ENCODE data around the gene PDIA4.

The PDIA4 gene

DNA sequence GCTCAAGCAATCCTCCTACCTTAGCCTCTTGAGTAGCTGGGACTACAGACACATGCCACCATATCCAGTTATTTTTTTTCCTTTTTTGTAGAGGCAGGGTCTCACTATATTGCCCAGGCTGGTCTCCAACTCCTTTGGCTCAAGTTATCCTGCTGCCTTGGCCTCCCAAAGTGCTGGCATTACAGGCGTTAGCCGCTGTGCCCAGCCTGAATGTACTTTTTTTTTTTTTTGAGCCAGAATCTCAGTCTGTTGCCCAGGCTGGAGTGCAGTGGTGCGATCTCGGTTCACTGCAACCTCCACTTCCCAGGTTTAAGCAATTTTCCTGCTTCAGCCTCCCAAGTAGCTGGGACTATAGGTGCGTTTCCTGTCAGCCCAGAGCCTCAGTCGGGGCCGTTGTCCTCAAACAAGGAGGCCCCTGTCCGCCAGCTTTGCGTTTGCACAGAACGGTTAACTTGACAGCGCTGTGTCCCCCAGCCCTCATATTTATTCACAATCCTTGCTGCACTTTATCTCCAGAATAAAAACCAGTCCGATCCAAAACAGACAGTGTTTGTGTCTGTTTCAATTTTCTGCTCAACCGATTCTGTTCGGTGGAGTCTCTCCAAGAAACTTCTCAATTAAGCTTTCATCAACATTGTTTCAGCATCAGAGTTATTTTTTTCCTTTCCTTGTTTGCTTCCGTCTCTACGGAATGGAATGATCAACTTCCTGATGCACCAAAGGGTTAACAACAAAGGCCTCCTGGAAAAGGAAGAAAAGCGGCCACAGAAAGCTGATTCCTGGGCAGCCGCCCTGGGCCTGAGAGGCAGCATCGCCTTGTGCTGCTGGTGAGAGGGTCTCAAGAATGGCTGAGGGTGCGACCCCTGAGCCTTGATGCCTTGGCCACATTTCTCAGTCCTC is 64.5 kb downstream of the PDIA4 start:
- DNase-seq, result no peak

- peak; percentile 57 for DNase-seq
These were observed 65.3 kb downstream of the PDIA4 start for GRCh38 chr7:148962823-148963582.

GRCh38 chr7:148962440-148962822 is 65.9 kb downstream of the PDIA4 start:
- DNase-seq, result no peak

- DNase-seq, result no peak
These were observed 68.6 kb downstream of the PDIA4 start for GRCh38 chr7:148959726-148960125.

DNA sequence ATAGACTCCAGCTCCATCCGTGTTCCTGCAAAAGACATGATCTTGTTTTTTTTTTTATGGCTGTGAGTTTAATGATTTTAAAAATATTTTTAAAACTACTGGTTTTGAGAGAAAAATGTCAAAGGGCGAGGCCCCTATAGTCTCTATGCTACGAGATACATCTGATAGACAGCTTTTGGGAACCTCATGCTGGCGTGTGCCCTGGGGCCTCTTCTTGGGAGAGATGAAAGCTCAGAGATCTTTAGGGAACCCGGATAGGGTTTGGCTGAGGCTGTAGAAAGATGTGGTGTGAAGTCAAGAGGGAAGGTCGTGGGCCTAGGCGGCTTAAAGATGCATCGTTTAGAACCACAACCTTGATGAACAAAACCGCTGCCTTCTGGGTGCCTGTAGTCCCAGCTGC is 70.2 kb downstream of the PDIA4 start:
- DNase-seq, result no peak

- no peak for DNase-seq
These were observed 73.5 kb downstream of the PDIA4 start for GRCh38 chr7:148954766-148955165.

- no peak for DNase-seq
These were observed 74.6 kb downstream of the PDIA4 start for GRCh38 chr7:148953676-148954075.
